BE2C (cell line): ENCODE data around the gene IDE.

ENCODE experiments used
- DNase-seq: peaks from one replicate; pipeline ENCODE4 v3.0.0-alpha.2; 2020
- H3K27me3 ChIP-seq: fragments of 250-450 bp; sonication (Bioruptor Pico); 2 replicates; pipeline ENCODE4 v1.5.1; 2020; ENCODE audit warnings: mild to moderate bottlenecking
- H3K36me3 ChIP-seq: fragments of 250-450 bp; sonication (Bioruptor Pico); 2 replicates; pipeline ENCODE4 v1.5.1; 2020; ENCODE audit warnings: mild to moderate bottlenecking
- H3K4me1 ChIP-seq: fragments of 250-450 bp; sonication (Bioruptor Pico); 2 replicates; pipeline ENCODE4 v1.5.1; 2020
- H3K4me3 ChIP-seq: 2 replicates; pipeline ENCODE4 v1.5.1; 2011; ENCODE audit warnings: low read depth, low read length
- H3K9me3 ChIP-seq: fragments of 250-450 bp; sonication (Bioruptor Pico); 2 replicates; pipeline ENCODE4 v1.5.1; 2020
- TF ChIP-seq, protein P1 (sequence below): IDR thresholded peaks from 2 replicates; pipeline ENCODE4 v1.5.1; 2012; ENCODE audit warnings: mild to moderate bottlenecking, low read depth, low read length

IDE gene

DNA sequence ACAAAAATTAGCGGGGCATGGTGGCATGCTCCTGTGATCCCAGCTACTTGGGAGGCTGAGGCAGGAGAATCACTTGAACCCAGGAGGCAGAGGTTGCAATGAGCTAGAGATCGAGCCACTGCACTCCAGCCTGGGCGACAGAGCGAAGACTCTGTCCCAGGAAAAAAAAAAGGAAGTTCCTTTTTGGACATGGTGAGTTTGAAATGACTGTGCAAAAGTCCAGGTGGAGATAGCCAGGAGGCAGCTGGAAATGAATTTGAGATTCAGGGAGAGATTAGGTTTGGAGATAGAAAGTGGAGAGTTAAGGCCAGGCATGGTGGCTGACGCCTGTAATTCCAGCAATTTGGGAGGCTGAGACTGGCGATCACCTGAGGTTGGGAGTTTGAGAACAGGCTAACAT lies 143.8 kb downstream of the IDE start:
- Histone ChIP-seq H3K36me3 (no peaks in the 10 kb centered on the region), H3K4me1 (peaks cover 6% of the 10 kb centered on the region), H3K27me3 (no peaks in the 10 kb centered on the region), H3K4me3 (no peak overlapping the region), H3K9me3 (no peaks in the 10 kb centered on the region)
- TF ChIP-seq, protein P1, sequence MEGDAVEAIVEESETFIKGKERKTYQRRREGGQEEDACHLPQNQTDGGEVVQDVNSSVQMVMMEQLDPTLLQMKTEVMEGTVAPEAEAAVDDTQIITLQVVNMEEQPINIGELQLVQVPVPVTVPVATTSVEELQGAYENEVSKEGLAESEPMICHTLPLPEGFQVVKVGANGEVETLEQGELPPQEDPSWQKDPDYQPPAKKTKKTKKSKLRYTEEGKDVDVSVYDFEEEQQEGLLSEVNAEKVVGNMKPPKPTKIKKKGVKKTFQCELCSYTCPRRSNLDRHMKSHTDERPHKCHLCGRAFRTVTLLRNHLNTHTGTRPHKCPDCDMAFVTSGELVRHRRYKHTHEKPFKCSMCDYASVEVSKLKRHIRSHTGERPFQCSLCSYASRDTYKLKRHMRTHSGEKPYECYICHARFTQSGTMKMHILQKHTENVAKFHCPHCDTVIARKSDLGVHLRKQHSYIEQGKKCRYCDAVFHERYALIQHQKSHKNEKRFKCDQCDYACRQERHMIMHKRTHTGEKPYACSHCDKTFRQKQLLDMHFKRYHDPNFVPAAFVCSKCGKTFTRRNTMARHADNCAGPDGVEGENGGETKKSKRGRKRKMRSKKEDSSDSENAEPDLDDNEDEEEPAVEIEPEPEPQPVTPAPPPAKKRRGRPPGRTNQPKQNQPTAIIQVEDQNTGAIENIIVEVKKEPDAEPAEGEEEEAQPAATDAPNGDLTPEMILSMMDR: no peak
- DNase-seq: no peak

DNA sequence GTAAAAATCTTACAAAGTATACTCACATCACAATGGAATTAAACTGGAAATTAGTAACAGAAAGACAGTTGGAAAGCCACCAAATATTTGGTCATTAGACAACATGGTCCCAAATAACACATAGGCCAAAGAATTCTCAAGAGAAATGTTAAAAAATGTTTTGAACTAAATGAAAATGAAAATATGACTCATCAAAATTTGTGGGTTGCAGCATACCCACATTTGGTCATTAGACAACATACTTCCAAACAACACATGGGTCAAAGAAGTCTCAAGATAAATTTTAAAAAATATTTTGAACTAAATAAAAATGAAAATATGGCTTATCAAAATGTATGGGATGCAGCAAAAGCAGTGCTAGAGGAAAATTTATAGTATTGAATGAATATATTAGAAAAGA lies 152.3 kb downstream of the IDE start:
- no peaks in the 10 kb centered on the region for H3K36me3 ChIP-seq
- DNase-seq: no peak
- no peak overlapping the region for H3K4me3 ChIP-seq
- H3K27me3 ChIP-seq: no peaks in the 10 kb centered on the region
- no peaks in the 10 kb centered on the region for H3K9me3 ChIP-seq
- TF ChIP-seq, protein P1: no peak
- no peaks in the 10 kb centered on the region for H3K4me1 ChIP-seq

DNA sequence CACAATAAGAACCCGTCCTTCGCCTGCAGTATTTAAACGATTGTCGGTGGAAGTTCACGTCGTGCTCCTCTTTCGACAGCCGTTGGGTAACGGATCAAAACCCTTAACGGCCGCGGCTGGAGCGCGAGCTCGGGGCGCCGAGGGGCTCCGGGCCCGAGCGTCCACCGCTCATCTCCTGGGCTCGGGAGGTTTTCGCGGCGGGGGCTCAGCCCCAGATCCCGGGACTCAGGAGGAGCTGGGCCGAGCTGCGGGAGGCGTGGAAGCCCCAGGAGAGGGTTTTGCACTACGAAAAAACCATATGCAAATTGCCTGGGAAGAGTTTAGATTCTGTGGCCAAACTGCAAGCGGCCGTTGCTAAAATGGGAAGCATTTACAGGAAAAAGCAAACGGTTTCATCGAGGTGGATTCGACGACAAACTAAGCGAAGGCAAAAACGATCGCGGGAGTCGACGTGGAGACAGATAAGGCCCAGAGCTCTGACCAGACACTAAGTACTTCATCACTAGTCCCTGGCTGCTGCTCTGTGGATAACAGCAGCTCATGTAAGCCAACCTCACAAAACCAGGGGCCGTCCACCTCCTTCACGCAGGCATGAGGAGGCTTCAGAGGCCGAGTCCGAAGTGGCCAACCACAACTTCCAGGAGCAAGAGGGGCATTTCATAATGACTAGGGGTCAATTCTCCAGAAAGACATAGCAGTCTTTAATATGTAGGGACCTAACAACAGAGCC lies 153.2 kb downstream of the IDE start:
- DNase-seq: no peak
- Histone ChIP-seq H3K27me3 (no peaks in the 10 kb centered on the region), H3K4me1 (no peaks in the 10 kb centered on the region), H3K4me3 (no peak overlapping the region), H3K36me3 (no peaks in the 10 kb centered on the region), H3K9me3 (no peaks in the 10 kb centered on the region)
- TF ChIP-seq, protein P1: no peak

DNA sequence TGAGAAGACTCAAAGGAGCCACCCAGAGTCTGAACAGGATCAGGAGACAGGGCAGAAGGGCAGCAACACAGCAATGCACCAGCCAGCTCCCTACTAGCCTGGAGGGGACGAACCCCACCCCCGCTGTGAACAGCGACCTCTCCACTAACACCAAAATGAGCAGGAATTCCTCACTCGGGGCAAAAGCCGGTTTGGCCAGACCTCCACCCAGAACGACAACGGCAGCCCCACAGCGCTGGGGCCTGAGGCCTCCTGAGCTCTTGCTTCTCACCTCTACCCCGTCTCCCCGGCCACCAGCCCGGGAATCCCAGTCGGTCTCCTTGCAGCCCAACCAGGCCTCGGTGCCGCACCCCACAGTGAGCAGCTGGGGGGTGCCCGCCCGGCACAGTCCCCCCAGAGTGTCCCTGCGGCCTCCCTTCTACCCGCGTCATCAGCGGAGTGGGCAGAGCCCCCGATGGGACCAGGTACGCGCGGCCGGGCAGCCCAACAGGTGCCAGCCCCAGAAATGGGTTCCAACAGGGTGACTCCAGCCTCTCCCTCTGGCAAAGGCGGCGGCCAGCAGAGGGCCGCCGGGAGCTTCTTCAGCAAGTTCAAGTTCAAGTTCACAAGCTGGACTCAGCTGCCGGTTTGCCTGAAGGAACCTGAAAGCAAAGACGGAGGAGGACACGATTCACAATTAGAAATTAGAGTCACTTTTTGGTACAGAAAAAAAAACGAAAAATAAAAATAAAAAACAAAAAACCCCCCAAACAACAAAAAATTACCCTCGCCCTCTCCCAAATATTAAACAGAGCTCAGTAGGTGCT lies 153.9 kb downstream of the IDE start:
- DNase-seq: no peak
- TF ChIP-seq, protein P1: no peak
- H3K4me1 ChIP-seq: no peaks in the 10 kb centered on the region
- no peaks in the 10 kb centered on the region for H3K9me3 ChIP-seq
- no peaks in the 10 kb centered on the region for H3K27me3 ChIP-seq
- no peak overlapping the region for H3K4me3 ChIP-seq
- no peaks in the 10 kb centered on the region for H3K36me3 ChIP-seq

DNA sequence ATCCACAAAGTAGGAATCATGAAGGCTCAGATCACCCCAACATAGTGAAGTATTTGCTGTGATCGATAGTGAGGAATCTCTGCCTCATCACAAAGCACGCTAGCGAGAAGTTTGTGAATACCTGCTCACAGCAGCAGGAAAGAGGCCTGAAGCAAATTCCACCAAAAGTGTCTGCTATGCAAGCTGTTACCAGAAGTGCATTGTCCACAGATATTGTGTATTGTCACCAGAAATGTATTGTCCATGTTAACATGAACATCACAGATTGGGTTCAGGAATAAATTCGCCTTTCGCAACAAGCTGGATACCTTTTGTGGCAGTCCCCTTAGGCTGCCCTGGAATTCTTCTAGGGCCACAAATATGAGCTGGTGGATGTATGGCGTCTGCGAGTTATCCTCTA lies 155.0 kb downstream of the IDE start:
- H3K4me1 ChIP-seq: no peaks in the 10 kb centered on the region
- no peaks in the 10 kb centered on the region for H3K9me3 ChIP-seq
- H3K27me3 ChIP-seq: no peaks in the 10 kb centered on the region
- TF ChIP-seq, protein P1: no peak
- DNase-seq: no peak
- no peak overlapping the region for H3K4me3 ChIP-seq
- no peaks in the 10 kb centered on the region for H3K36me3 ChIP-seq

DNA sequence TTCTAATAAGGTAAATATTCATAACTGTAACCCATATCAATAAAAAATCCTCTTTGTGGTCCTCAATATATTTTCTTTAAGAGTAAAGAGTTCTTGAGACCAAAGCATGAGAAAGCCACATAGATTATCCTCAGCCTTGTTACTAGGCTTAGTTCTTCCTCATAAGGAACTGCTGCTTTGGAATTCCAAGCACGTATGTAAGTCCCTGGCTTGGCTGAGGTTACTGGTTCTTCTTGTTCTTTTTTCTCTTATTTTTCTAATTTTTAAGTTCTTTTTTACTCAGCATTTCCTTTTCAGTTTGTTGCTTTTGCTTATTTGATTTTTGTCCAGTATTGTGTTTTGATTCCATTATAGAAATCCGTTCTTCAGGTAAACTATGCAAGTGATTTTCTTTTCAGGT lies 155.7 kb downstream of the IDE start:
- TF ChIP-seq, protein P1: no peak
- H3K36me3 ChIP-seq: no peaks in the 10 kb centered on the region
- no peaks in the 10 kb centered on the region for H3K27me3 ChIP-seq
- DNase-seq: no peak
- H3K4me3 ChIP-seq: no peak overlapping the region
- H3K4me1 ChIP-seq: no peaks in the 10 kb centered on the region; the same call in 1 of the 2 replicates
- H3K9me3 ChIP-seq: no peaks in the 10 kb centered on the region; the same call in 1 of the 2 replicates
